Lower leg skin (tissue), 4 donors: Measurements from ENCODE around the gene MLLT3. TPM values are rescaled to one million over a fixed set of nuclear protein-coding genes. Genes with fewer than 3 reads are reported as not detected.

Experiments
- DNase-seq, 2 donors: peaks; one replicate each; pipeline ENCODE4 v3.0.0-alpha.2; 2019; ENCODE audit warnings: low spot score in 2 of 2
- H3K4me3 ChIP-seq: fragments of 200-600 bp; sonication (generic); 2 replicates; pipeline ENCODE4 v1.5.1; 2017; ENCODE audit warnings: mild to moderate bottlenecking, low read depth; ENCODE audit not compliant: poor library complexity, severe bottlenecking
- CTCF ChIP-seq, 3 donors: fragments of 450-650 bp; IDR thresholded peaks; one replicate each; pipeline ENCODE4 v1.5.1; 2016; ENCODE audit warnings: antibody characterized with exemption in 3 of 3, mild to moderate bottlenecking in 3 of 3, moderate library complexity in 2 of 3
- POLR2A ChIP-seq, 2 donors: fragments of 450-650 bp; IDR thresholded peaks; one replicate each; pipeline ENCODE4 v1.6.1; 2016 to 2017; ENCODE audit warnings: antibody characterized with exemption in 2 of 2, mild to moderate bottlenecking in 1 of 2, moderate library complexity in 1 of 2
- WGBS, 2 donors: methylation state at CpG; one replicate each; pipeline ENCODE4 v1.1.5; 2018; 5-methylcytosine and 5-hydroxymethylcytosine counted together
- intact Hi-C: fragments of 100-400 bp; cut with DNase I; formaldehyde crosslinking; loops from one replicate; pipeline ENCODE4 v1.15.0; 2023; ENCODE audit warnings: low total_unique reads
- total RNA-seq, 4 donors: library from RNA; depleted of rRNA; stranded (reverse); fragments of >200 nt; gene quantifications; one replicate each; pipeline ENCODE4 v1.1.0, GENCODE V29; 2016

The MLLT3 gene
- total RNA-seq, 4 donors from 2014 or later: 10.6 to 15.2 (median 12.5) TPM

- H3K4me3 ChIP-seq: no peak overlapping the region
- no peak for DNase-seq
- intact Hi-C loops: no loop called here
- 89 to 92% methylated on average over 11 of the region's 11 CpGs for WGBS, 2 donors
- TF ChIP-seq CTCF (IDR thresholded peaks at IDR 0.05): no peak
- no peak for TF ChIP-seq POLR2A (IDR thresholded peaks at IDR 0.05)
Measured at GRCh38 chr9:20513126-20513913, 109.0 kb downstream of the MLLT3 start.

DNA sequence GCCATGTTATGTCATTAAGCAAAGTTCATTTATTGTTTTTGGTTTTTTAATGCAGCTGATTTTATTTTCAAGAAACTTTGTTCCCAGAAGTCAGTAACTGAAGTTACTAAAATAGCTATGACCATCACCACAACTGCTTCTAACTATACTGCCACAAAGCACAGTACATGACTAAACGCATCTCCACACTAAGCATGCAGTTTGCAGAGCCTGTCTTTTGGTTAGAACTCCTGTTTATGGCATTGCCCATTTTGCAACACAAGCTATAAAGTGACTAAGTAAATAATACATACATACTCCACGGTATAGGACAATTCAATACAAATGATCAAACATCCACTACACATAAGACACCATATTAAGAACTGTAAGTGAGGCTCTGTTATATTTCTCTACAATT is 109.7 kb downstream of the MLLT3 start:
- intact Hi-C loops: no loop called here
- no peak overlapping the region for H3K4me3 ChIP-seq
- DNase-seq: no peak
- TF ChIP-seq CTCF (IDR thresholded peaks at IDR 0.05) (no peak), POLR2A (IDR thresholded peaks at IDR 0.05) (no peak)
- 61 to 63% methylated on average over 2 of the region's 2 CpGs for WGBS, 2 donors

DNA sequence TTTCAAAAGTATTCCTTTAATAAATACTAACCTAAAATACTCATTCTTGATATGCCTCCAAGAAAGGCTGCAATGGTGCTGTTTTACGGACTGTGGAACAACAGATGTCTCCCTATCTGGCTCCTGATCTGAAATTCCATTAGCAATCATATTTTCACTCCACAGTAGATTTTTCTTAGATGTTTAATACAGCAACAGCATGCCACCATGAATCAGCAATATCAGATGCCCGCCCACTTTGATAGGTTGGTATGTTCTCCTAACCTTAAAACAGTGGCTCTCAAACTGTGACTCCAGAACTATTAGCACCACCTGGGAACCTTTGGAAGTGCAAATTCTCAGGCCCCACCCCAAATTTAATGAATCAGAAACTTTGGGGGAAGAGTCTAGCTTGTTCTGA is 110.2 kb downstream of the MLLT3 start:
- DNase-seq: no peak
- intact Hi-C loops: no loop called here
- 41 to 43% methylated on average over 2 of the region's 2 CpGs for WGBS, 2 donors
- H3K4me3 ChIP-seq: no peak overlapping the region
- TF ChIP-seq CTCF (IDR thresholded peaks at IDR 0.05) (no peak), POLR2A (IDR thresholded peaks at IDR 0.05) (no peak)

DNA sequence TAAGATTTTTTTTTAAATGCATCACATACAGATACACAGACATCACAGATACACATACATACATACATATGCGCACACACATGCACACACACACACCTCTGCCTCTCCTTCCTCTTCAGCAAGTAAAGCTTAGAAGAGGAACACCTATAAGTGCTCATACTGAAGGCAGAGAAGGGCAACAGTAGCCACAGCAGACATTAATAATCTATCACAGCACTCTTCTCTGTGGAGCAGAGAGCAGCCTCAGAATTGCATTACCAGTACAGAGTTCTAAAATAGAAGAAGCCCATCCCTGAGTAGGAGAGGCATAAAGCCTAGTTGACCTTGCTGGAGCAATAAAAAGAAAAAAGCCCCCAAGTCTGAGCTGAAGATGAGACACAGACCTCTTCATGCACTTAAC is 110.6 kb downstream of the MLLT3 start:
- DNase-seq: no peak
- WGBS, 2 donors: 96 to 97% methylated on average over 1 of the region's 1 CpG
- intact Hi-C loops: no loop called here
- no peak overlapping the region for H3K4me3 ChIP-seq
- TF ChIP-seq POLR2A (IDR thresholded peaks at IDR 0.05) (no peak), CTCF (IDR thresholded peaks at IDR 0.05) (no peak)

DNA sequence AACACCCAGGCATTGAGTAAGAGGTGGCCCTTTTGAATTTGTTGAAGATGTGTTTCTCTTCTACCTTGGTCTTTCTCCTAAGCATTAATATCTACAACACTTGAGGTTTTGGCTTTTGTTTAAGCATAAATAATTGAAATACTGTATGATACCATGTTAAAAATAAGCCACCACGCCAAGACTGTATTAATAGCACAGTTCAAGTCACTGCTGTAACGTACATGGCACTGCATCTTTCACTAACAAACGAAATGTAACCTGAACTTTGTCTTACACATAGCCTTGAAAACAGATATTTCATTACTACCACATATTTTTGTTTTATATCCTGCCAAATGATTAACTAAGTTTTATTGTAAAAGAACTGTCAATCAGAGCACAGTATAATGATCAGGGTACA is 112.8 kb downstream of the MLLT3 start:
- WGBS, 2 donors: 88 to 93% methylated on average over 3 of the region's 3 CpGs
- TF ChIP-seq POLR2A (IDR thresholded peaks at IDR 0.05) (no peak), CTCF (IDR thresholded peaks at IDR 0.05) (no peak)
- H3K4me3 ChIP-seq: no peak overlapping the region
- intact Hi-C loops: no loop called here
- no peak for DNase-seq

DNA sequence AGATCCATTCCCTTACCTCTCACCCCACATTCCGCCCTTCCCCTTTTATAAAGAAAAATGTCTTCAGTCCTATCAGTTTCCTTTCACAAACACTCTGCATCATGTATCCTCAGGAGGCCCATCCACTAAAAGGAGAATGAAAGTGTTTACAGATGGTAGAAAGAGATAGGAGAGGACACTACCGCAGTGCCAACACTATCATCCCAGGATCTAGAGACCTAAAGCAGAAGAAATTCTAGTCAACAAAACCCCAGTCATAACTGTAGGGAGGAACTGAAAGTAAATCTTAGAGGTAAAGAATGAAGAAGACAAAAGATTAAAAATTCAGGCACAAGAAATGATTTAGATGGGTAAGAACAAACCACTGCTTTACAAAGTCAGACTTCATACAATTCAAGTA is 114.1 kb downstream of the MLLT3 start:
- WGBS, 2 donors: 57 to 63% methylated on average over 2 of the region's 2 CpGs
- TF ChIP-seq CTCF (IDR thresholded peaks at IDR 0.05) (no peak), POLR2A (IDR thresholded peaks at IDR 0.05) (no peak)
- no peak for DNase-seq
- H3K4me3 ChIP-seq: no peak overlapping the region
- intact Hi-C loops: no loop called here
